HG03457 (cell line): Measurements from ENCODE around the gene PTPRE.

Source experiments
- ATAC-seq: cut with Tn5 transposase; IDR thresholded peaks from one replicate; pipeline ENCODE4 v1.9.1; 2021; ENCODE audit warnings: moderate number of reproducible peaks; ENCODE audit not compliant: unreplicated experiment

The PTPRE gene

GRCh38 chr10:128111696-128112095 is 204.8 kb downstream of the PTPRE start:
- ATAC-seq, result no peak

- no peak for ATAC-seq
These were observed 206.1 kb downstream of the PTPRE start for GRCh38 chr10:128113026-128113425.

- no peak for ATAC-seq
These were observed 208.0 kb downstream of the PTPRE start for GRCh38 chr10:128114901-128115300.

GRCh38 chr10:128115356-128115755 is 208.5 kb downstream of the PTPRE start:
- ATAC-seq, result no peak

GRCh38 chr10:128116187-128116586 is 209.3 kb downstream of the PTPRE start:
- ATAC-seq, result no peak

- no peak for ATAC-seq
These were observed 210.1 kb downstream of the PTPRE start for GRCh38 chr10:128116851-128117615.

- no peak for ATAC-seq
These were observed 215.0 kb downstream of the PTPRE start for GRCh38 chr10:128121750-128122412.

GRCh38 chr10:128122931-128123330 is 216.0 kb downstream of the PTPRE start:
- ATAC-seq, result no peak

- no peak for ATAC-seq
These were observed 216.9 kb downstream of the PTPRE start for GRCh38 chr10:128123846-128124245.

- ATAC-seq, result no peak
These were observed 218.0 kb downstream of the PTPRE start for GRCh38 chr10:128124813-128125403.

GRCh38 chr10:128125416-128125943 is 218.6 kb downstream of the PTPRE start:
- ATAC-seq, result no peak

- ATAC-seq, result peak; percentile 82
These were observed 219.3 kb downstream of the PTPRE start, which contains the start of gene MKI67 for GRCh38 chr10:128125944-128126764. MKI67 (minus strand) TSS chr10:128126423; CDS start chr10:128125667, 756 bp downstream.

GRCh38 chr10:128128582-128128981 is 221.7 kb downstream of the PTPRE start:
- no peak for ATAC-seq

GRCh38 chr10:128130051-128130450 is 223.1 kb downstream of the PTPRE start:
- no peak for ATAC-seq
